Kidney capillary endothelial cell (primary cell): ENCODE data around the gene SERPINI2.
"Not testable (repeated sequence)": the region's sequence is repeated elsewhere in the genome, so short reads cannot be mapped to it uniquely, and the experiment has no call there.

Source experiments
- DNase-seq: peaks from one replicate; pipeline ENCODE4 v3.0.0-alpha.2; 2018; ENCODE audit warnings: low spot score

Gene SERPINI2

GRCh38 chr3:167450195-167450594 is 23.6 kb downstream of the SERPINI2 start:
- DNase-seq: no peak

GRCh38 chr3:167445491-167445890 is 28.4 kb downstream of the SERPINI2 start:
- DNase-seq: no peak

- no peak for DNase-seq
These were observed 32.6 kb downstream of the SERPINI2 start for GRCh38 chr3:167441256-167441655.

GRCh38 chr3:167437428-167438139 is 36.3 kb downstream of the SERPINI2 start:
- no peak for DNase-seq

GRCh38 chr3:167426962-167427361 is 46.9 kb downstream of the SERPINI2 start:
- DNase-seq: not testable (repeated sequence)

- not testable (repeated sequence) for DNase-seq
These were observed 51.4 kb downstream of the SERPINI2 start for GRCh38 chr3:167422396-167422795.

- DNase-seq: no peak
These were observed 64.2 kb downstream of the SERPINI2 start for GRCh38 chr3:167409611-167410010.

GRCh38 chr3:167406876-167407492 is 66.9 kb downstream of the SERPINI2 start:
- DNase-seq: peak; percentile 47

- no peak for DNase-seq
These were observed 76.0 kb downstream of the SERPINI2 start for GRCh38 chr3:167397826-167398225.

GRCh38 chr3:167396075-167396474 is 77.8 kb downstream of the SERPINI2 start:
- DNase-seq: no peak

- DNase-seq: no peak
These were observed 79.8 kb downstream of the SERPINI2 start for GRCh38 chr3:167394003-167394402.
